Left lobe of liver (tissue), 2 donors: ENCODE results near the gene HK1. TPM values are rescaled to one million over a fixed set of nuclear protein-coding genes. Genes with fewer than 3 reads are reported as not detected.
"Not testable (repeated sequence)": the region's sequence is repeated elsewhere in the genome, so short reads cannot be mapped to it uniquely, and the experiment has no call there.

Experiments used
- ATAC-seq: fragments of 200-7000 bp; cut with Tn5 transposase; one replicate; pipeline ENCODE4 v1.9.1; 2020; ENCODE audit warnings: mild to moderate bottlenecking, moderate library complexity
- DNase-seq: peaks from one replicate; pipeline ENCODE4 v3.0.0-alpha.2; 2020; ENCODE audit warnings: low spot score
- total RNA-seq: library from RNA; stranded (reverse); gene quantifications from one replicate; pipeline ENCODE4 v1.2.1, GENCODE V29; 2021
- donor health status: DM: no; HTN: no; CAD: no; lungs with moderate emphysema.
- donor health status: DM: no; HTN: yes; CAD: no.

Gene HK1
- total RNA-seq, 1 donor from 2014 or later = 6.8 TPM

DNA sequence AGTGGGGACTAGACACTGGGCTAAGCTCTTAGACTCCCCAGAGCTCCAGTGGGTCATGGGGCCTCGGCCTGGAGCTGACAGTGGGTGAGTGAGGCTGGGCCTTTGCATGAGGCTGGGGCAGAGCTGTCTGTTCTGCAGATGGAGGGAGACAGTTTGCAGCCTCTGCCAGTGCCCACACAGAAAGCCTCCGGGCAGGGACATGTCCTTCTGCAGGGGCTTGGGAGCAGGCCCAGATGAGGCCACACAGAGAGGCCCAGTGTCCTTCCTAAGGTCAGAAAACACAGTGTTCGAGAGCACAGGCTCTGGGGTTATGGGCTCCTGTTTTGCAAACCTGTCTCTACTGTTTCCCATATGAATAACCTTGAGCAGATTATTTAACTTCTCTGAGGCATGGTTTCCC, 25.1 kb upstream of the HK1 start:
- ATAC-seq (no peak), DNase-seq (no peak)

DNA sequence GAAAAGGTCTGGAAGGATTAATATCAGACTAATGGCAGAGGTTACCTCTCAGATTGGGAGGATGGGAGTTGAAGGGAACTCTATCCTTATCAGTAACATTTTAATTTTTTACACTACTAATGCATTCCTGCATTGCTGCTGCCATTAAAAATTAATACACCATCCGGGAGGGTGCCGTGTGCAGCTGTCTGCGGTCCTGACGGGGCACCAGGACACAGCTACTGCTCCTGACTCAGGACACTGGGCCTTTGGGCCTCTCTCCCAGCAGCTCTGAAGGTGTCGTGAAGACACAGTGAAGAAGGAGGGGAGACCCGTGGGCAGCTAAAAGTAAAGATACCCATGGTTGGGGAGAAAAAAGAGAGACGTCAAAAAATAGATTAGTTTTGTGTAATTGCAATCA, 23.4 kb upstream of the HK1 start:
- ATAC-seq = no peak
- no peak for DNase-seq

DNA sequence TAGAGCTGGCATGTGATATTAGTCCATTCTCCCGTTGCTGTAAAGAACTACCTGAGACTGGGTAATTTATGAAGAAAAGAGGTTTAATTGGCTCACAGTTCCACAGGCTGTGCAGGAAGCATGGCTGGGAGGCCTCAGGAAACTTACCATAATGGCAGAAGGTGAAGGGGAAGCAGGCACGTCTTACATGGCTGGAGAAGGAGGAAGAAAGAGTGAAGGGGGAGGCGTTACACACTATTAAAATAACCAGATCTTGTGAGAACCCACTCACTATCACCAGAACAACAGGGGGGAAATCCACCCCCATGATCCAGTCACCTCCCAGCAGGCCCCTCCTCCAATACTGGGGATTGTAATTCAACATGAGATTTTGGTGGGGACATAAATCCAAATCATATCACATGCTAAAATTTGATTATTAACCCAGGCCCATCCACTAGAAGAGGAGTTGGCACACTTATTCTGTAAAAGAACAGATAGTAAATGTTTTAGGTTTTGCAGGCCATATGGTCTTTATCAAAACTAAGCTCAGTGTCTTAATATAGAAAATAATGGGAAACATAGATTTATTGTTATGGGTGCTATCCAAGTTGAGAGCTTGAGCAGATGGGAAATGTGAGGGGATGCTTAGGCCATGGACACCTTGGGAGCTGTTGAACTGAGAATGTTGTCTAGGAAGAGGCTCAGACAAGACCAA, 18.6 kb upstream of the HK1 start:
- DNase-seq = no peak
- ATAC-seq = no peak

- DNase-seq (no peak), ATAC-seq (no peak)
Observed at GRCh38 chr10:69261184-69261583, 17.1 kb upstream of the HK1 start.

DNA sequence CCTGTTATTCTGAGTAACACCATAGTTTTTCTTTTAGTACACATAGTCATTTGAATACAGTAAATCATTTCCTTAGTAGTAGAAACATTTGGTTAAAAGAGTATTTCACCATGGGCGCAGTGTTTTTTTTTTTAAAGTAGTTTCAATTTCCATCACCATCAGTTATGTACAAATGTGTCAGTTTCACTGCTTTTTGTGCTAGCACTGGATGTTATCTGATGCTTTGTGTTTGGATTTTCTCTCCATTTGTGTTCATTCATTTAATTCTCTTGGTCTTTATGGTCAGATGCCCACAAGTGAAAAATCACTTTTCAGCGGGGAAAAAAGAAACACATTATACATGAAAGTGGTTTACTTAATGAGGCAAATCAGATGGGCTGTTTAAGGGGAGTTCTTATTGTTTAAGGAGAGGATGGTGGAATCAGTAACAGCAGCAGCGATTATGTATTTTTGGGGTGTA, 16.0 kb upstream of the HK1 start:
- DNase-seq (no peak), ATAC-seq (no peak)

GRCh38 chr10:69265521-69265920, 12.8 kb upstream of the HK1 start:
- ATAC-seq (no peak), DNase-seq (no peak)

- no peak for DNase-seq
- no peak for ATAC-seq
Observed at GRCh38 chr10:69268761-69269416, 9.4 kb upstream of the HK1 start.

DNA sequence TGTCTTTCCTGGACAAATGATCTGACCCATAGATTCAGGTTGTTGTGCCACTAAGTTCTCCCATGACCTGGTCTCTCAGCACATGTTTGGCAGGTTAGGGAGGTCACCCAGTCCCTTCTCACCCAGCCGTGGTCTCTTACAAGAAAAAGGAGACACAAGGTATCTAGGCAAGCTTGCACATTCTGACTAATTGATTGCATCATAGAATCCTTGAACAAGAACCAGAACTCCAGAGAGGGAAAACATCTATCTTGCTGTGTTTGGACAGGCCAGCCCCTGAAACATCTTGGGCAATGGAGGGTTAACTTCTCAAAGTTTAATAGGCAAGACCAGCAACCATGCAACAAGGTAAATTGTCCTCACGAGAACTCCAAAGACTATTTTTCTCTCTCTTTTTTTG, 8.5 kb upstream of the HK1 start:
- ATAC-seq (no peak), DNase-seq (no peak)

GRCh38 chr10:69270990-69271389, 7.3 kb upstream of the HK1 start:
- DNase-seq = no peak
- ATAC-seq = no peak

- DNase-seq (no peak), ATAC-seq (no peak)
Observed at GRCh38 chr10:69272624-69273023, 5.7 kb upstream of the HK1 start.

DNA sequence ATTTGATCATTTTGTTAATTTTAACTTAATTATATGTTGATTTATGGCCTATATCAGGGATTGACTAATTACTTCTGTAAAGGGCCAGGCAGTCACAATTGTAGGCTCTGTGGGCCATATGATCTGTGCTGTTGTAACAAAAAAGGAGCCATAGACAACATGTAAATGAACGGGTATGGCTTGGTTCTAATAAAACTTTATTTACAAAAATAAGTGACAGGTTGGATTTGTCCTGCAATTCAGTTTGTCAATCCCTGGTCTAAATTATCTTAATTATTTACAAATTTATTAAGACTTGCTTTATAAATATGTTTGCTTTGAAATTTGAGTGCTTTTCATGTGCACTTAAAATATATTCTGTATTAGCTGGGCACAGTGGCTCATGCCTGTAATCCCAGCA, 2.9 kb upstream of the HK1 start:
- no peak for ATAC-seq

DNA sequence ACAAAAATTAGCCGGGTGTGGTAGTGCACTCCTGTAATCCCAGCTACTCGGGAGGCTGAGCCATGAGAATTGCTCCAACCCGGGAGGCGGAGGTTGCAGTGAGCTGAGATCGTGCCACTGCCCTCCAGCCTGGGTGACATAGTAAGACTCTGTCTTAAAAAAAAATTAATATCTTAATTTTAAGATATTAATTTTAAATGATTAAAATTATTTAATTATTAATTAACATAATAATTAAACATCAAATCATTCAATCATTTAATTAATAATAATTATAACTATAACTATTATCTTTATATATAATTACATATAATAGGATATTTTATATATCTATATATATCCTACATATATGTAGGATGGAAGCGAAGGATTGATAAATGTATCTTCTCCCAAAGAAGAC, 1.8 kb upstream of the HK1 start:
- no peak for DNase-seq
- ATAC-seq = no peak

More for the DNA sequence above, 2.9 kb upstream of the HK1 start:
- no peak for DNase-seq

- ATAC-seq (no peak), DNase-seq (no peak)
Observed at GRCh38 chr10:69279110-69279509, 814 bp downstream of the HK1 start.

- ATAC-seq (no peak), DNase-seq (no peak)
Observed at GRCh38 chr10:69281507-69282413, 3.5 kb downstream of the HK1 start.

DNA sequence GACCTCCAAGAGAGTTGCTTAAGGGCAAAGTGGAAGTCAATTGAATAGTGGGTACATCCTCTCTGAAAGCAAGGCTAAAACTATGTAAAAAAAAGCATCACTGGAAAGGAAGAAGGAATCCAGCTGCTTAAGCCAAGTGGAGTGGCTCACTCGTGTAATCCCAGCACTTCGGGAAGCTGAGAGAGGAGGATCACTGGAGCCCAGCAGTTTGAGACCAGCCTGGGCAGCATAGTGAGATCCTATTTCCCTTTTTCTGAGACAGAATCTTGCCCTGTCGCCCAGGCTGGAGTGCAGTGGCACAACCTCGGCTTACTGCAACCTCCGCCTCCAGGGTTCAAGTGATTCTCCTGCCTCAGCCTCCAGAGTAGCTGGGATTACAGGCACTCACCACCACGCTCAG, 6.1 kb downstream of the HK1 start:
- not testable (repeated sequence) for DNase-seq, ATAC-seq

DNA sequence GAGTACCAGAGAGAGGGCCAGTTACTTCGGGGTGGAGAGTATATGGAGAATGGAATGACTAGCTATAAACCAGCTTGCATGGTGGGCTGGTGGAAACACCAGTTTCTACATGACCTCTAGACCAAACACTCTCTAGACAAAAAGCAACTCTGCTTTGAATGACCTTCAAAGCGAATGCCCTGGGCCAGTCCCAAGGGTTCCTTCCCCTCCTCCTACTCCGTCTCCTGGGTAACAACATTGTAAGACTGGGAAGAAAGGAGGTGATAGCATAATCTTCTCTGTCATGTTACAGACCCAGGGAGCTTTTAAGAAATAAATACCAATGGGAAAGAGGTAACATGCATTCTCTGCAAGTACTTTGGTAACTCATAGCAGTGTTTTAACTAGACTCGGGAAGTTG, 7.4 kb downstream of the HK1 start:
- DNase-seq (no peak), ATAC-seq (no peak)

GRCh38 chr10:69287181-69287580, 8.9 kb downstream of the HK1 start:
- no peak for DNase-seq
- ATAC-seq = no peak

GRCh38 chr10:69290993-69291392, 12.7 kb downstream of the HK1 start:
- DNase-seq (no peak), ATAC-seq (no peak)

DNA sequence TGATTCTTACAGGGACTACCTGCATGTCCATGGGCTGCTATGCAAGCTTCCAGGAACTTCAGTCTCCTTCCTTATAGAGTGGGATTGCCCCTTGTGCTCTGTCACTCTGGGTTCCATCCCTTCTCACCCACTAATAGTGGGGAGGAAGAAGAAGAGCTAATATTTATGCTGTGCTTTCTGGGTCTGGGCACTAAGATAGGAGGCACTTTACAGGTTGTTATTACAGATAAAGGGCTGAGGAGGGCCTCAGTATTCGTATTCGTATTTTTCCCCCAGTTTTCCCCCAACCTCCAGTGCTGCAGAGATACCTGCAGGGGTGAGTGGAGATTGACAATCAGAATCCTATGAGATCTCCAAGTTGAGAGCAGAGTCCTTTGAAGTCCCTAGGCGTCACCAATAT, 14.2 kb downstream of the HK1 start:
- ATAC-seq = no peak

DNA sequence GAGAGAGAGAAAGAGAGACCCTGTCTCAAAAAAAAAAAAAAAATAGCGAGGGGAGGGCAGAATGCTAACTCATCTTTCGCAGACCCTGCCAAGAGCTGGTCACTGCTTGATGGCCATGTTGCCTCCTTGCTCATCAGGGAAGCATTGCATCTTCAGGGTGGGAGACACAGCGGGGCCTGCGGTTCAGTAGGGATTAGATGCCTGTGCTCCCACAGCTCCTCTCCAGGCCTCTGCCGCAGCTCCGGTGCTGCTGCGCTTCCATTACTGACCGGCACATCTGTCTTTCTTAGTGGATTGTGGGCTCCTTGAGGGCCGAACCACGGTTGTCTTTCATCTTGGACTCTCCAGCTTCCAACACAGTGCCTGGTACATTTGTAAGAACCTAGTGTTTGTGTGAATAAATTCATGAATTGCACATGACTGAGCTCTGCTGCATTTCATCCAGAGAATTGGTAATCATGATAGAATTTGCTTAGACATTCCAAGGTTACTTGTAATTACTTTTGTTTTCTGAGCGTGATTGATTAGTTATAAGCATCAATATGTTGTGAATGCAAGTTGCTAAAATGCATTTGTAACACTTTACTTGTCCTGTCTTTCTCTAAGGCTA, 16.8 kb downstream of the HK1 start:
- DNase-seq = no peak
- no peak for ATAC-seq

More for the DNA sequence above, 14.2 kb downstream of the HK1 start:
- no peak for DNase-seq

GRCh38 chr10:69303632-69304051, 25.3 kb downstream of the HK1 start:
- no peak for ATAC-seq
- DNase-seq = no peak
